Endothelial cell of umbilical vein (primary cell): ENCODE results near the gene DCC.

Source experiments
- CTCF ChIP-seq, 2 donors: IDR thresholded peaks; 1 replicate in 1 of 2; 2 replicates in 1 of 2; pipeline ENCODE4 v1.5.1; 2011; ENCODE audit warnings: low read length in 2 of 2, mild to moderate bottlenecking in 2 of 2, moderate library complexity in 2 of 2, control low read depth in 1 of 2, inconsistent platforms in 1 of 2, low read depth in 1 of 2; ENCODE audit not compliant: insufficient read depth in 1 of 2; ENCODE audit errors: extremely low read depth in 1 of 2
- EZH2 ChIP-seq: IDR thresholded peaks from 2 replicates; pipeline ENCODE4 v1.6.1; 2012; ENCODE audit warnings: borderline replicate concordance, low read depth, mild to moderate bottlenecking, moderate library complexity, low read length, inconsistent platforms; ENCODE audit not compliant: severe bottlenecking
- GATA2 ChIP-seq: IDR thresholded peaks from 2 replicates; pipeline ENCODE4 v1.7.0; 2011; ENCODE audit warnings: low read depth, mild to moderate bottlenecking, moderate library complexity, mixed read lengths, low read length; ENCODE audit not compliant: insufficient read length, insufficient read depth
- MAX ChIP-seq: IDR thresholded peaks from 2 replicates; pipeline ENCODE4 v1.6.1; 2011; ENCODE audit not compliant: insufficient read depth, insufficient read length
- POLR2A ChIP-seq: IDR thresholded peaks from 2 replicates; pipeline ENCODE4 v1.6.1; 2012; ENCODE audit warnings: low read depth, mild to moderate bottlenecking, control low read depth, low read length
- POLR2AphosphoS5 ChIP-seq: IDR thresholded peaks from 2 replicates; pipeline ENCODE4 v1.6.1; 2012; ENCODE audit warnings: low read depth, mild to moderate bottlenecking, control low read depth, low read length, moderate library complexity; ENCODE audit not compliant: insufficient read depth

DNA sequence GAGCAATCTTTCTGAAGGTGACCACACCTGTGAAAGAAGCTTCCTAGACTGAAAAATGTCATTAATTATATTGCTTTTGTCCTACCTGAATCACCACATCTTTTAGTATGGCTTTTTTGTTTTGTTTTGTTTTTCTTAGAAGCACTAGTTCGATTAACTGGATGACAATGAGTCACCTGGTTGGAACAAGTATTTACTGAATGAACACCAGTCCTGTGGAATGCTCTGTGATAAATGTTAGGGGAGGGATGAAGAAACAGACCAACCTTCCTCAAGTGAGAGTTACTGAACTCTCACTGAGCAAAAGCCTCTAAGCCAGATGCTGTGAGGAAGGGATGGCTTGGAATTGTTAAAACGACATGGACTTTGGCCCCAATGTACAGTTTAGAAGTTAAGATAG is 26.8 kb upstream of the DCC start:
- TF ChIP-seq POLR2A (no peak), CTCF (IDR thresholded peaks at IDR 0.05; ENCODE audit: extremely low read depth in 1 of 2, insufficient read depth in 1 of 2, low read depth in 1 of 2, low read length in 2 of 2) (no peak), MAX (no peak), EZH2 (no peak), POLR2AphosphoS5 (no peak), GATA2 (no peak)
